Activated naive CD4-positive, alpha-beta T cell treated with anti-CD3 and anti-CD28 coated beads, Interleukin-2, amount 50 U/mL, for 16 hours (primary cell): Measurements from ENCODE around the gene RIMBP3C.
"Not testable (repeated sequence)": the region's sequence is repeated elsewhere in the genome, so short reads cannot be mapped to it uniquely, and the experiment has no call there.

Experiments used
- DNase-seq: peaks from one replicate; pipeline ENCODE4 v3.0.0-alpha.2; 2020

Gene RIMBP3C

GRCh38 chr22:21551361-21551760 lies at the start of gene RIMBP3C:
TSS of gene RIMBP3C (minus strand) at chr22:21551461. CDS start at chr22:21550976, 485 bp downstream.
- not testable (repeated sequence) for DNase-seq

GRCh38 chr22:21599053-21599893 lies 48.0 kb upstream of the RIMBP3C start:
- no peak for DNase-seq

GRCh38 chr22:21598302-21598701 lies 47.0 kb upstream of the RIMBP3C start:
- no peak for DNase-seq

GRCh38 chr22:21596356-21597135 lies 45.3 kb upstream of the RIMBP3C start:
- DNase-seq: not testable (repeated sequence)

- no peak for DNase-seq
Observed at GRCh38 chr22:21594865-21595452, 43.7 kb upstream of the RIMBP3C start.

GRCh38 chr22:21593406-21594232 lies 42.4 kb upstream of the RIMBP3C start:
- no peak for DNase-seq

- no peak for DNase-seq
Observed at GRCh38 chr22:21592422-21592821, 41.2 kb upstream of the RIMBP3C start.

GRCh38 chr22:21591695-21592094 lies 40.4 kb upstream of the RIMBP3C start:
- DNase-seq: no peak

GRCh38 chr22:21590809-21591641 lies 39.8 kb upstream of the RIMBP3C start:
- DNase-seq: no peak

- no peak for DNase-seq
Observed at GRCh38 chr22:21589396-21589795, 38.1 kb upstream of the RIMBP3C start.

GRCh38 chr22:21587803-21588611 lies 36.7 kb upstream of the RIMBP3C start:
- DNase-seq: peak; percentile 50

- DNase-seq: no peak
Observed at GRCh38 chr22:21585389-21585788, 34.1 kb upstream of the RIMBP3C start.

- no peak for DNase-seq
Observed at GRCh38 chr22:21582801-21583740, 31.8 kb upstream of the RIMBP3C start.

- not testable (repeated sequence) for DNase-seq
Observed at GRCh38 chr22:21581009-21581713, 29.9 kb upstream of the RIMBP3C start.

GRCh38 chr22:21580623-21581007 lies 29.4 kb upstream of the RIMBP3C start:
- DNase-seq: not testable (repeated sequence)

- DNase-seq: no peak
Observed at GRCh38 chr22:21579474-21579851, 28.2 kb upstream of the RIMBP3C start.

GRCh38 chr22:21573750-21574494 lies 22.7 kb upstream of the RIMBP3C start:
- DNase-seq: no peak

- DNase-seq: no peak
Observed at GRCh38 chr22:21573293-21573734, 22.1 kb upstream of the RIMBP3C start.
